Activated CD8-positive, alpha-beta memory T cell treated with anti-CD3 and anti-CD28 coated beads for 1 hour (primary cell): ENCODE results near the gene ARHGEF2.
"Not testable (repeated sequence)": the region's sequence is repeated elsewhere in the genome, so short reads cannot be mapped to it uniquely, and the experiment has no call there.

Experiments
- DNase-seq, 2 donors: peaks; one replicate each; pipeline ENCODE4 v3.0.0-alpha.2; 2020; ENCODE audit warnings: low read depth in 1 of 2; ENCODE audit errors: extremely low read depth in 1 of 2

The ARHGEF2 gene

GRCh38 chr1:155946633-155947219 lies 31.6 kb downstream of the ARHGEF2 start:
- no peak for DNase-seq

- DNase-seq: no peak
These were observed 33.9 kb downstream of the ARHGEF2 start for GRCh38 chr1:155944444-155944799.

DNA sequence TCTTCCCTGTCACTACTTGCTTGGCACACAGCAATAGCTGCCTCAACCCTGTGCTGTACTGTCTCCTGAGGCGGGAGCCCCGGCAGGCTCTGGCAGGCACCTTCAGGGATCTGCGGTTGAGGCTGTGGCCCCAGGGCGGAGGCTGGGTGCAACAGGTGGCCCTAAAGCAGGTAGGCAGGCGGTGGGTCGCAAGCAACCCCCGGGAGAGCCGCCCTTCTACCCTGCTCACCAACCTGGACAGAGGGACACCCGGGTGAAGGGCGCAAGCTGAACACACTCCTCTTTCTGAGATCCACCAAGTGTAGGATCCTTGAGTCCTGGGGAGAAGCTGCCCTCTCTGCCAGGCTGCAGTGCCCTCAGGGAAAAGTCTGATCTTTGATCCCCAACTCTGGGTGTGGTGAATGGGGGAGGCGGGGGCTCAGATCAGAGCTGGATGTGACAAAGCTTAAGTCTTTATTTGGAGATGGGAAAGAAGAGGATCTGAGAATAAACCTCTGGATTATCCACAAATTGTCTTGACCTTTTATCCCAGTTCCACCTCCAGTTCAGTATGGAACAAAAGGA lies 35.7 kb downstream of the ARHGEF2 start:
- no peak for DNase-seq

GRCh38 chr1:155941845-155942531 lies 36.4 kb downstream of the ARHGEF2 start:
- DNase-seq: no peak

DNA sequence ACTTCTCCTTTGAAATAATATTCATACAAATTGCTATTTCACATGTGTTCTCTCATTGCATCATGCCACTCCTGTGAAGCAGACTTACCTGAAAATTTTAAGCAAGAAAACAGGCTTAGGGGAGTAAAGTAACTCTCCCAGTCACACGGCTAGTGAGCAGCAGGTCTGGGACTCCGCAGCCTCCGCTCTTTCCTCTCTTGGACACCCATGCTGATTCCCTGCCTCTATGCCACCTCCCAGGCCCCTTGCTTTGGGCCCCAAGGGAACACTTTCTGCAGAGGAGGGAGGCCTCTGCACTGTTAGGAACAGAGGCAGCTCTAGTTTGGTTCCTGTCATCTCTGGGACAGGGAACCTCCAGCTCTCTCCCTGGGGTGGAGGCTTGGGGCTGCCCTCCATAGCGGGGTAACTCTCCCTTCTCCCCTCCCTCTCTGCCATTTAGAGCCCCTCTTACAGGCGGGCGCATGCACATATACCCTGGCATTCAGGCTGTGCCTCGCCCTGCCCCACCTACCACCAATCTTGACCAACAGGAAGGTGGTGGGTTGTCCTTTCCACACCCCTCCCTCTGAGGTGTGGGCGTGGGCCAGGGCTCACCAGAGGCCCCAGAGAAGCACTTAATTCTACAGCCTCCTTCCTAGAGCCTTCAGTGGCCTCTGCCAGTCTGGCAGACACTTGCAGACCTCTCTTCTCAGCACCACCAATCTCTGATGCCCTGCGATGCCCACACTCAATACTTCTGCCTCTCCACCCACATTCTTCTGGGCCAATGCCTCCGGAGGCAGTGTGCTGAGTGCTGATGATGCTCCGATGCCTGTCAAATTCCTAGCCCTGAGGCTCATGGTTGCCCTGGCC lies 37.1 kb downstream of the ARHGEF2 start, which contains the start of gene RXFP4:
Gene RXFP4 (plus strand): TSS at position 646 of the 852 bp plus-strand sequence. CDS start 72 bp downstream, at position 718.
- DNase-seq: no peak

DNA sequence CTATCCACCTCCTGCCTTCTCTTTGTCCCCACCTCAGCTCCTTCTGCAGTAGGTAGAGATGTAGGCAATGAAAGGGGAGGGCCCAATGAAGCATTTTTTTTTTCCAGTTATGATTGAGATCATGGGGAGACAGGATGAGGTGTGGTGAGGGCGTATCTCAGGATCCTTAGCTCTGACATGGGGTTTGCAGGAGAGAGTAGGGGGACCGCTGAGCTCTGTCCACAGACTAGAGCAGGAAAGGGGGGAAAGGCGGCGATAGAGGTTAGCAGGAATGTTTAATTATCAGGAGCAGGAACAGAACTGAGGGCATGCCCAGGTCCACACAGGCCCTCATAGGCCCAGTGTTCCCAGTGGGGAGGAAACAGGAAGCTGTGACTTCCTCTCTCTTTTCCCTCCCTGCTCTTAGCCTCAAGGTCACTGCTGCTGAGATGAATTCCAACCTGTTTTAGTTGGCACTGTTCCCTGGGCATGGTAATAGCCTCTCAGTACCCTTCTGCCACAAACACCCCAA lies 37.8 kb downstream of the ARHGEF2 start:
- no peak for DNase-seq

GRCh38 chr1:155938220-155938627 lies 40.1 kb downstream of the ARHGEF2 start:
- DNase-seq: no peak

DNA sequence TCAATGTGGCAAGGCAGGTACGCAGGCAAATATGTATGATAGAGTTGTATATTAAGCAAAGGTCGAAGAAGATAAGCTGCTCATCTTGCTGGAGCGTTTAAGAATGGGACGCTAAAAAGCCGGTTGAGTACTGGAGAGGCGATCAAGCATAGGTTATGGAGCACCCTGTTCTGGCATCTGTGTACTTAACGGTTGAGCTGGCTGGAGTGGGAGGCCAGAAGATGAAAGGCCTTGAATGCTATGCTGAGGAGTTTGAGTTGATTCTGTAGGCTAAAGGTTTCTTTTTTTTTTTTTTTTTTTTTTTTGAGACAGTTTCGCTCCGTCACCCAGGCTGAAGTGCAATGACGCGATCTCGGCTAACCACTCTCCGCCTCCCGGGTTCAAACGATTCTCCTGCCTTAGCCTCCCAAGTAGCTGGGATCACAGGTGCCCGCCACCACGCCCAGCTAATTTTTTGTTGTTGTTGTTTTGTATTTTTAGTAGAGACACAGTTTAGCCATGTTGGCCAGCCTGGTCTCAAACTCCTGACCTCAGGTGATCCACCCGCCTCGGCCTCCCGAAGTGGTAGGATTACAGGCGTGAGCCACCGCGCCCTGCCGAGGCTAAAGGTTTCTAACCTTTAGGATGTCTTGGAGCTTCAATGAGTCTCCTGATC lies 43.3 kb downstream of the ARHGEF2 start:
- DNase-seq: no peak

DNA sequence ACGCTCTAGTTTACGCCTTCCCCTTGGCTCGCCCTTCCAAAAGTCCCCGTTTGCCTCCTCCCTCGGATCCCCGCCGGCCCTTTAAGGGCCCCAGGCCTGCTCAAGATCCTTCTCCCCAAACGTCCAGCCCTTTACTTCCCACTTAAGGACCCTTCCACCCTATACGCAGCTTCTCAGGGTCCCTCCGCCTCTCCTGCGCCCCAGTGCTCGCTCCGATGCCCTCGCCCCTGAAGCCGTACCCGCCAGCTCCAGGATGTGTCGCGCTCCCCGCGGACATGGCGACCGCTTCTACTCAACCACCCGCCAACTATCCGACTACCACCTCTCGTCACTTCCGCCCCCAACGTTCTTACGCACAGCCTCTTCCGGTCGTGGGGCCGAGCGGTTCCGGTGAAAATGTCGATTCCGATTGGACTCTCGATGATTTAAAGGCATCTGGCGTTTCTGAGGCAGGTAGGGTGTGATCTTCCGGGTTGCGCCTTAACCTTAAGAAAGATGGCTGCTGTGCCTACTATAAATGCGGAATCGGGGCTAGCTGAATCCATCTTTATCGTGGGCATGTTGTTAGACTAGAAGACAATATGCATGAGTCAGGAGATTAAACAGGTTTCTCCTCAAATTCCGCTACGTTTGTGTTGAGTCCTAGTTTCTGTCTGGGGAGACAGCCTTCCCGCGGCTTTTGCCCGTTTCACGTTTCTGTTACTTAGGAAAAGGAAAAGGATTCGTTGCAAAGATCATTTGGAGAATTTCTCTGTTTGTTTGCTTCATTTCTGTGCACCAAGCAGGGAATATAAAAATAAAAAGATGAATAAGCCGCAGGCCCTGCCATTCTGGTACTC lies 44.0 kb downstream of the ARHGEF2 start, which contains the start of gene KHDC4:
Gene KHDC4 (minus strand): TSS at position 317 of the 839 bp plus-strand sequence. CDS start 40 bp downstream, at position 277.
- peak; percentile 82 to 86 for DNase-seq

- DNase-seq: no peak
These were observed 44.7 kb downstream of the ARHGEF2 start for GRCh38 chr1:155933591-155934096.

DNA sequence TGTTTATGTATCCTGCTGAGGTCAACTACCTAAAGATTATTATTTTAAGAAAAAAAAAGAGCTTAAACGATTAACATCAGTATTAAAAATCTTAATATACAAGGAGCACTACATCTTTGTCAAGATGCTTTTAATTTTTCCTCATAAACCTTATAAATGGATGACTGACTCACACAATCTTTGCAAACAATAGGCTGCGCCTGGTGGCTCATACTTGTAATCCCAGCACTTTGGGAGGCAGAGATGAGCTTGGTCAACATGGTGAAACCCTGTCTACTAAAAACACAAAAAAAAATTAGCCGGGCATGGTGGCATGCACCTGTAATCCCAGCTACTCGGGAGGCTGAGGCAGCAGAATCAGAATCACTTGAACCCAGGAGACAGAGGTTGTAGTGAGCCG lies 45.9 kb downstream of the ARHGEF2 start:
- DNase-seq: no peak

DNA sequence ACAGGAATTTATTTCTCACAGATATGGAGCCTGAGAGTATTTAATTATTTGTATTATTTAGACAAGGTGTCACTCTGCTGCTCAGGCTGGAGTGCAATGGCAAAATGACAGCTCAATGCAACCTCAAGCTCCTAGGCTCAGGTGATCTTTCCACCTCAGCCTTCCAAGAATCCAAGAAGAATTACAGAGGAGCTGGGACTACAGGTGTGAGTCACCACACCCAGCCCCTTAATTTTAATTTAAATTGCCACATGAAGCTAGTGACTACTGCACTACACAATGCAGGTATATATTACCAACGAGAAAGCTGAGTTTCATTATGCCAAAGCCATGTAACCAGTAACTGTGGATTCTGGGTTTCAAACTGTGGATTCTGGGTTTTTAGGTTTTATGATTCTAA lies 46.3 kb downstream of the ARHGEF2 start:
- no peak for DNase-seq

DNA sequence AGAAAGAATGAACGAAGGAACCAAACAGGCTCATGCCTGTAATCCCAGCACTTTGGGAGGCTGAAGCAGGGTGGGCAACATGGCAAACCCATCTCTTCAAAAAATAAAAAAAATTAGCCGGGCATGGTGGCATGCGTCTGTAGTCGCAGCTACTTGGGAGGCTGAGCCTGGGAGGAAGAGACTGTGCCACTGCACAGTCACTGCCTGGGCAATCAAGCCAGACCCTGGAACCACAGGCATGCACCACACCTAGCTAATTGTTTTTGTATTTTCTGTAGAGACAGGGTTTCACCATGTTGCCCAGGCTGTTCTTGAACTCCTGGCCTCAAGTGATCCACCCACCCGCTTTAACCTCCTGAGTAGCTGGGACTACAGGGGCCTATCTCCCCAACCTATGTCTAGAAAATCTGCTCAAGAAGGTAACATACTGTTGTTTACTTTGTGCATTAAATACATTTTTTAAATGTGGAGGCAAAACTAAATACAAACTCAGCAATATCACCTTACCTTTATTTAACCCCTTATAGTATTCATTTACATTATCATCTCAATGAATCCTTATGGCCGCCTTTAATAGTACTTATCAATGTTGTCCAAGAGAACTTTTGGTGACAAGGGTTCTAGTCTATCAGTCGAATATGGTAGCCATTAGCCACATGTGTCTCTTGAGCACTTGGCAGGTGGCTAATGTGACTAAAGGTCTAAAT lies 46.9 kb downstream of the ARHGEF2 start:
- DNase-seq: no peak

GRCh38 chr1:155930725-155931124 lies 47.6 kb downstream of the ARHGEF2 start:
- DNase-seq: not testable (repeated sequence)

- DNase-seq: no peak
These were observed 49.3 kb downstream of the ARHGEF2 start for GRCh38 chr1:155929057-155929456.

DNA sequence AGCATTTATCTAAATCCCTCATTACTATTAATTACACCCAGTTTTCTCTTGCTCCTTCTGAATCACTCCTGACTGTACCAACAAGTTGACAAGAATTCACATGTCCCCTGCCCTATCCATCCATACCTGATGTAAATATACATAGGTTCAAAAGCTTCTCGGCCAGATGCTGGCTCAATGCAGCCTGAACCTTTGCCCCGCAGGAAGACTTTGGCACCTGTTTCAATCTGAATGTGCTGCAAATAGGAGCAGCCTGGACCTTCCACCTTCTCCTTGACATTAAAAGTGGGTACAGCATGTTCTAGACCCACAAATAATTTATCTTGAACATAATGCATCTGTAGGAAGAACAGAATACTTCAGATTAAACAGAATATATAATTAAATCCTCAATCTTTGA lies 52.8 kb downstream of the ARHGEF2 start:
- no peak for DNase-seq

GRCh38 chr1:155920717-155921116 lies 57.6 kb downstream of the ARHGEF2 start:
- no peak for DNase-seq

DNA sequence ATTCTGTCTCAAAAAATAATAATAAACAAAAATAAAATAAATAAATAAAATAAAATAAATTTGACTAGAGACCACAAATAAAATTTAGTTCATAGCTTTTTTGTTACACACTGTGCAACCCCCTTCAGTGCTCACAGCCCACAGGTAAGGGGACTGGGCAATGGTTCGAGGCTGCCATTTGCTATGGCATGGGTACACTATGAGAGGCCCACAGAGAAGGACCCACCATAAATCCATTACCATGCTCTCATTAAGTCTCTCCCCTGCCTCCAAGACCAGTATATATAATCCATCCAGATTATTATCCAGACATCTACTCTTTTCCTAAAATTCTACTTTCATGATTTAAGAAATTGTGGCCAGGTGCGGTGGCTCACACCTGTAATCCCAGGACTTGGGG lies 58.5 kb downstream of the ARHGEF2 start:
- DNase-seq: no peak

- no peak for DNase-seq
These were observed 59.7 kb downstream of the ARHGEF2 start for GRCh38 chr1:155918660-155919059.
